ENCODE data around the gene HOMER1. TPM values are rescaled to one million over a fixed set of nuclear protein-coding genes. Genes with fewer than 3 reads are reported as not detected.

The HOMER1 gene
- total and polyA plus RNA-seq, 2 of the 4 experiments (the other 2 are of a cell fraction) = 1.9 to 6.8 TPM

- Histone ChIP-seq H2BK5ac (ENCODE audit: low read depth, low read length, poor library complexity, severe bottlenecking) (no peak overlapping the region), H3K14ac (replicated peaks; ENCODE audit: low read depth, low read length) (no peak overlapping the region), H3K9ac (ENCODE audit: low read depth, low read length) (no peak overlapping the region), H2AFZ (replicated peaks; ENCODE audit: low read length, poor library complexity) (no peak overlapping the region), H4K5ac (ENCODE audit: low read depth, low read length) (no peak overlapping the region), H4K8ac (ENCODE audit: low read depth in 2 of 2, low read length in 2 of 2) (no peak overlapping the region), H3K27ac (ENCODE audit: insufficient read depth, low read length) (no peak overlapping the region), H2AK5ac (ENCODE audit: low read depth, low read length) (no peak overlapping the region), H2BK20ac (ENCODE audit: low read depth, low read length) (no peak overlapping the region), H3K4me1 (ENCODE audit: control insufficient read depth, insufficient read depth, low read length) (no peaks in the 10 kb centered on the region; the same call in 1 of the 2 replicates), H3K79me1 (ENCODE audit: low read depth in 1 of 2, low read length in 2 of 2) (no peaks in the 10 kb centered on the region), H2AK9ac (replicated peaks; ENCODE audit: low read depth, low read length, poor library complexity) (no peak overlapping the region), H3K18ac (ENCODE audit: low read depth, low read length) (no peak overlapping the region), H3K9me3 (ENCODE audit: control insufficient read depth, insufficient read depth, low read length) (no peaks in the 10 kb centered on the region), H3K23ac (ENCODE audit: low read depth, low read length) (no peak overlapping the region), H4K91ac (ENCODE audit: insufficient read depth, low read depth, low read length) (no peak overlapping the region), H3K4me3 (ENCODE audit: insufficient read depth, low read depth, low read length) (no peak overlapping the region), H2BK15ac (ENCODE audit: low read depth, low read length) (no peak overlapping the region), H3K56ac (ENCODE audit: extremely low read depth, insufficient read depth, low read length) (no peak overlapping the region; the same call in 1 of the 2 replicates), H3K9me1 (ENCODE audit: insufficient read depth, low read length) (no peaks in the 10 kb centered on the region), H3K4ac (ENCODE audit: low read depth, low read length) (no peak overlapping the region), H2BK120ac (ENCODE audit: low read depth, low read length) (no peak overlapping the region), H3K36me3 (ENCODE audit: control insufficient read depth, insufficient read depth, low read length) (peaks cover 2% of the 10 kb centered on the region), H3K4me2 (ENCODE audit: low read depth, low read length) (no peak overlapping the region), H3K27me3 (ENCODE audit: control insufficient read depth, insufficient read depth, low read length) (no peaks in the 10 kb centered on the region), H4K20me1 (ENCODE audit: insufficient read depth, low read length) (no peaks in the 10 kb centered on the region)
- dilution Hi-C loops (cut with HindIII; ENCODE audit: low sequenced_read_pairs, unreplicated experiment) (no loop called here), intact Hi-C loops (cut with micrococcal nuclease) (loop anchor here (5.0 kb wide), 1 partner anchor 1027 kb away; no protein-coding TSS in a partner anchor), in situ Hi-C loops (cut with MboI; ENCODE audit: low sequenced_read_pairs) (no loop called here)
- no peak for TF ChIP-seq MXI1 (IDR thresholded peaks at IDR 0.05; ENCODE audit: borderline replicate concordance, low read depth, low read length)
- no peak for TF ChIP-seq NFE2L2 (IDR thresholded peaks at IDR 0.05; ENCODE audit: low read depth, low read length)
- no peak for TF ChIP-seq CEBPB (IDR thresholded peaks at IDR 0.05; ENCODE audit: low read depth, low read length)
- TF ChIP-seq FOS (IDR thresholded peaks at IDR 0.05; ENCODE audit: low read depth, low read length) = no peak
- no peak for TF ChIP-seq MAZ (IDR thresholded peaks at IDR 0.05; ENCODE audit: borderline replicate concordance, low read depth, low read length)
- TF ChIP-seq RCOR1 (IDR thresholded peaks at IDR 0.05; ENCODE audit: insufficient replicate concordance, low read length) = no peak
- no peak for TF ChIP-seq ELK1 (IDR thresholded peaks at IDR 0.05; ENCODE audit: borderline replicate concordance, low read depth, low read length)
- no peak for TF ChIP-seq POLR2A (IDR thresholded peaks at IDR 0.05; ENCODE audit: low read depth, low read length)
- TF ChIP-seq BHLHE40 (IDR thresholded peaks at IDR 0.05; ENCODE audit: low read depth, low read length) = no peak
- TF ChIP-seq MAFK (IDR thresholded peaks at IDR 0.05; ENCODE audit: low read depth, low read length) = no peak
- TF ChIP-seq RFX5 (IDR thresholded peaks at IDR 0.05; ENCODE audit: low read depth, low read length) = no peak
- TF ChIP-seq, protein P1, sequence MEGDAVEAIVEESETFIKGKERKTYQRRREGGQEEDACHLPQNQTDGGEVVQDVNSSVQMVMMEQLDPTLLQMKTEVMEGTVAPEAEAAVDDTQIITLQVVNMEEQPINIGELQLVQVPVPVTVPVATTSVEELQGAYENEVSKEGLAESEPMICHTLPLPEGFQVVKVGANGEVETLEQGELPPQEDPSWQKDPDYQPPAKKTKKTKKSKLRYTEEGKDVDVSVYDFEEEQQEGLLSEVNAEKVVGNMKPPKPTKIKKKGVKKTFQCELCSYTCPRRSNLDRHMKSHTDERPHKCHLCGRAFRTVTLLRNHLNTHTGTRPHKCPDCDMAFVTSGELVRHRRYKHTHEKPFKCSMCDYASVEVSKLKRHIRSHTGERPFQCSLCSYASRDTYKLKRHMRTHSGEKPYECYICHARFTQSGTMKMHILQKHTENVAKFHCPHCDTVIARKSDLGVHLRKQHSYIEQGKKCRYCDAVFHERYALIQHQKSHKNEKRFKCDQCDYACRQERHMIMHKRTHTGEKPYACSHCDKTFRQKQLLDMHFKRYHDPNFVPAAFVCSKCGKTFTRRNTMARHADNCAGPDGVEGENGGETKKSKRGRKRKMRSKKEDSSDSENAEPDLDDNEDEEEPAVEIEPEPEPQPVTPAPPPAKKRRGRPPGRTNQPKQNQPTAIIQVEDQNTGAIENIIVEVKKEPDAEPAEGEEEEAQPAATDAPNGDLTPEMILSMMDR (conservative IDR thresholded peaks at IDR 0.05; ENCODE audit: low read depth, low read length) = no peak
- TF ChIP-seq CHD1 (IDR thresholded peaks at IDR 0.05; ENCODE audit: low read depth, low read length) = no peak
- no CpG with 5 or more reads among the region's 4 CpGs for WGBS, 2 experiments (ENCODE audit: extremely low coverage in 2 of 2, insufficient read length in 1 of 2)
- no peak for ATAC-seq (ENCODE audit: low read depth)
- CTCF ChIA-PET = interaction anchor here (0.6 to 0.8 kb wide), 2 partner anchors 45 to 321 kb away, joined by 3 read pairs; no protein-coding TSS in a partner anchor
- POLR2A ChIA-PET (ENCODE audit: unreplicated experiment) = interaction anchor here (0.6 kb wide), 1 partner anchor 20 kb away, joined by 3 read pairs; no protein-coding TSS in a partner anchor
- DNase-seq = no peak
- no TSS peak for BruUV-seq (replicated peaks)
Measured at GRCh38 chr5:79454043-79454442, 59.9 kb downstream of the HOMER1 start.
